PC-9 (cell line): ENCODE measurements around the gene PES1.

Experiments
- EZH2 ChIP-seq: fragments of 200-600 bp; sonication (generic); IDR thresholded peaks from 2 replicates; pipeline ENCODE4 v1.8.0; 2017; ENCODE audit warnings: antibody characterized with exemption, low read depth
- TF ChIP-seq, protein P1 (sequence below): fragments of 200-600 bp; sonication (generic); conservative IDR thresholded peaks from 2 replicates; pipeline ENCODE4 v1.6.1; 2017; ENCODE audit warnings: mixed run types, antibody characterized with exemption, mild to moderate bottlenecking, moderate library complexity

DNA sequence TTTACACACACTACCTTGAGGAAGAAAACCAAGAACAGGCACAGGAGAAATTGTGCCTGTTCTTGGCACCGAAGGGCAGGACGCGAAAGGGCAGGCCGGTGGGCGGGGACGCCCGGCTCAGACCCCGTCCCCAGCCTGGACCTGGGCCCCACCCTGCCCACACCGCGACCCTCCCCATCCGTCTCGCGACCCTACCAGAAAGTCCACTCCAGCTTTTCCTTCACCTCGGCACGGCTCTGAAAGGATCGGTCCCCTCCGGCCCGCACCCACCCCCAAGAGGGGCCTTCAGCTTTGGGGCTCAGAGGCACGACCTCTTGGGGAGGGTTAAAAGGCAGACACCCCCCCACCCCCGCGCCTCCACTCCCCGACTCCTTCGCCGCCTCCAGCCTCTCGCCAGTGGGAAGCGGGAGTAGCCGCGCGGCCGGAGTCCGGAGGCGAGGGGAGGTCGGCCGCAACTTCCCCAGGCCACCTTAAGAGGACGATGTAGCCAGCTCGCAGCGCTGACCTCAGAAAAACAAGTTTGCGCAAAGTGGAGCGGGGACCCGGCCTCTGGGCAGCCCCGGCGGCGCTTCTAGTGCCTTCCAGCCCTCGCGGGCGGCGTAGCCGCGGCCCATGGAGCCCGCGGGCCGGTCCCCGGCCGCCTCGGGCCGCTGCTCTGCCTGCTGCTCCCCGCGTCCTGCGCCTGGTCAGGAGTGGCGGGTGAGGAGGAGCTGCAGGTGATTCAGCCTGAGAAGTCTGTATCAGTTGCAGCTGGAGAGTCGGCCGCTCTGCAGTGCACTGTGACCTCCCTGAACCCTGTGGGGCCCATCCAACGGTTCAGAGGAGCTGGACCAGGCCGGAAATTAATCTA, 49.5 kb downstream of the PES1 start:
- TF ChIP-seq, protein P1, sequence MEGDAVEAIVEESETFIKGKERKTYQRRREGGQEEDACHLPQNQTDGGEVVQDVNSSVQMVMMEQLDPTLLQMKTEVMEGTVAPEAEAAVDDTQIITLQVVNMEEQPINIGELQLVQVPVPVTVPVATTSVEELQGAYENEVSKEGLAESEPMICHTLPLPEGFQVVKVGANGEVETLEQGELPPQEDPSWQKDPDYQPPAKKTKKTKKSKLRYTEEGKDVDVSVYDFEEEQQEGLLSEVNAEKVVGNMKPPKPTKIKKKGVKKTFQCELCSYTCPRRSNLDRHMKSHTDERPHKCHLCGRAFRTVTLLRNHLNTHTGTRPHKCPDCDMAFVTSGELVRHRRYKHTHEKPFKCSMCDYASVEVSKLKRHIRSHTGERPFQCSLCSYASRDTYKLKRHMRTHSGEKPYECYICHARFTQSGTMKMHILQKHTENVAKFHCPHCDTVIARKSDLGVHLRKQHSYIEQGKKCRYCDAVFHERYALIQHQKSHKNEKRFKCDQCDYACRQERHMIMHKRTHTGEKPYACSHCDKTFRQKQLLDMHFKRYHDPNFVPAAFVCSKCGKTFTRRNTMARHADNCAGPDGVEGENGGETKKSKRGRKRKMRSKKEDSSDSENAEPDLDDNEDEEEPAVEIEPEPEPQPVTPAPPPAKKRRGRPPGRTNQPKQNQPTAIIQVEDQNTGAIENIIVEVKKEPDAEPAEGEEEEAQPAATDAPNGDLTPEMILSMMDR = no peak
- TF ChIP-seq EZH2 = no peak
